ENCODE data around the gene ETV6. TPM values are rescaled to one million over a fixed set of nuclear protein-coding genes. Genes with fewer than 3 reads are reported as not detected.
A peak's percentile ranks its signal among the peaks of the same experiment; 100 is the strongest.

Gene ETV6
- total RNA-seq, 2 donors from 2014 or later: 45.9 to 49.0 TPM

DNA sequence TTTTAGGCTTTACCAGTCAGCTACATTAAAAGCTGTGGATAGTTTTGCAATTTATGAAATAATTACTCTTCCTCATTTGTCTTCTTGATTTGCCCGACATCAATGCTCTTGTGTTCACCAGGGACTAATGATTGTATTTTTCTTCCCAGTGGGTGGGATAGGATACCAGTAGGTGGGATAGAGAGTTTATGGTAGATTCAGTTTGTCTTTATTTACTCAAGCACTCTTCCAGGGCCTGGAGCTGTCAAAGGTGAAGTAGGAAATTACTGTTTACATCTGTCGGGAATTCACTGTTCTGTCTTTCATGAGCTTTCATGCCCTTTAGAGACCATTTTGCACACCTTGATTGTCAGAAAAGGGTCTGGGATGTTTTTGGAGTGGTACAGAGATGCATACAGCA, 36.6 kb downstream of the ETV6 start:
- H3K27ac Mint-ChIP-seq: no peak overlapping the region
- no peak for ATAC-seq (replicated peaks)
- H3K27me3 Mint-ChIP-seq: no peaks in the 10 kb centered on the region
- no peaks in the 10 kb centered on the region for H3K9me3 Mint-ChIP-seq
- no peak overlapping the region for H3K4me3 Mint-ChIP-seq
- H3K36me3 Mint-ChIP-seq (ENCODE audit: low read depth): peaks cover 25% of the 10 kb centered on the region
- peaks cover 41% of the 10 kb centered on the region for H3K4me1 Mint-ChIP-seq

DNA sequence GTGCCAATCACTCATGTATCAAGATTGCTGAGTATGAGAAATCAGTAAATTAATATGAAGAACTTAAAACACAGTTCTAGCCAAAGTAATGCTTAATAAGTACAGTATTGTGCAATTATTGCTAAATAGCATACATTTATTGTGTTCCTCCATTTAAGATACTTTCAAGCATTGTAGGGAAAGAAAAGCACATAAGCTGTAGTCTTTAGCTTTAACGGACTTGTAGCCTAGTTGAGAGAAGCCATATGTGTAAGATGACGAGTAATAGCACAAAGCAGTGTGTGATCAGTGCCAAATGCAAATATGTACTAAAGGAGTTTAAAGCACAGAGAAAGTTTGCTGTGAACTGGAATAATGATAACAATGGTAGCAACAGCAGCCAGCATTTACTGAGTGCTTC, 38.1 kb downstream of the ETV6 start:
- peaks cover 24% of the 10 kb centered on the region for H3K36me3 Mint-ChIP-seq (ENCODE audit: low read depth)
- H3K27me3 Mint-ChIP-seq: no peaks in the 10 kb centered on the region
- no peak overlapping the region for H3K27ac Mint-ChIP-seq
- H3K9me3 Mint-ChIP-seq: no peaks in the 10 kb centered on the region
- H3K4me3 Mint-ChIP-seq: no peak overlapping the region
- H3K4me1 Mint-ChIP-seq: peaks cover 41% of the 10 kb centered on the region
- no peak for ATAC-seq (replicated peaks)

GRCh38 chr12:11688379-11688778, 38.9 kb downstream of the ETV6 start:
- Mint-ChIP-seq H3K4me3 (no peak overlapping the region), H3K4me1 (peaks cover 40% of the 10 kb centered on the region), H3K9me3 (no peaks in the 10 kb centered on the region), H3K36me3 (ENCODE audit: low read depth) (peaks cover 26% of the 10 kb centered on the region), H3K27ac (peak overlapping the region; percentile 63), H3K27me3 (no peaks in the 10 kb centered on the region)
- ATAC-seq (replicated peaks): no peak

- Mint-ChIP-seq H3K36me3 (ENCODE audit: low read depth) (peaks cover 26% of the 10 kb centered on the region), H3K9me3 (no peaks in the 10 kb centered on the region), H3K27ac (peak overlapping the region; percentile 63), H3K4me3 (no peak overlapping the region), H3K27me3 (no peaks in the 10 kb centered on the region), H3K4me1 (peaks cover 40% of the 10 kb centered on the region)
- no peak for ATAC-seq (replicated peaks)
Measured at GRCh38 chr12:11688831-11689230, 39.4 kb downstream of the ETV6 start.

- peaks cover 21% of the 10 kb centered on the region for H3K36me3 Mint-ChIP-seq (ENCODE audit: low read depth)
- peaks cover 38% of the 10 kb centered on the region for H3K4me1 Mint-ChIP-seq
- ATAC-seq (replicated peaks): no peak
- no peak overlapping the region for H3K27ac Mint-ChIP-seq
- H3K4me3 Mint-ChIP-seq: no peak overlapping the region
- no peaks in the 10 kb centered on the region for H3K27me3 Mint-ChIP-seq
- H3K9me3 Mint-ChIP-seq: no peaks in the 10 kb centered on the region
Measured at GRCh38 chr12:11689591-11690186, 40.2 kb downstream of the ETV6 start.

DNA sequence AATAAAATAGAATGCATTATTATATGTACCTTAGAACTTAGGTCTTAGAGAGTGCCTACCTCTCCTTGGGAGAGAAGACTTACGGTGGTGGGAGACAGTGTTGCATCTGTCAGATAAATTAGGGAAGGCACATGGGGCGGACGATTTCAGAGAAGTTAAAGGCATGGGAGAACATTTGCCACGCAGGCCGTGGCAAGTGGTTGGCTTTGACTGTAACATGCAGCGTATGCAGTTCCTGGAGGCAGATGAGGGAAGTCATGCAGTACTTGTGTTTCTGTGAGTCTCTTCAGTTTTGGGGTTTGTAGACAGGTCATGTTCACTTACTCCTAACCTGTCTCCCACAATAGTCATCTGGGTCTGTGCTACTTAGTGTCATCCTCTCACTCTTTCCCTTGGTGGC, 43.6 kb downstream of the ETV6 start:
- H3K4me1 Mint-ChIP-seq: peaks cover 35% of the 10 kb centered on the region
- ATAC-seq (replicated peaks): no peak
- H3K9me3 Mint-ChIP-seq: no peaks in the 10 kb centered on the region
- no peak overlapping the region for H3K4me3 Mint-ChIP-seq
- no peaks in the 10 kb centered on the region for H3K27me3 Mint-ChIP-seq
- no peak overlapping the region for H3K27ac Mint-ChIP-seq
- H3K36me3 Mint-ChIP-seq (ENCODE audit: low read depth): peaks cover 7% of the 10 kb centered on the region

DNA sequence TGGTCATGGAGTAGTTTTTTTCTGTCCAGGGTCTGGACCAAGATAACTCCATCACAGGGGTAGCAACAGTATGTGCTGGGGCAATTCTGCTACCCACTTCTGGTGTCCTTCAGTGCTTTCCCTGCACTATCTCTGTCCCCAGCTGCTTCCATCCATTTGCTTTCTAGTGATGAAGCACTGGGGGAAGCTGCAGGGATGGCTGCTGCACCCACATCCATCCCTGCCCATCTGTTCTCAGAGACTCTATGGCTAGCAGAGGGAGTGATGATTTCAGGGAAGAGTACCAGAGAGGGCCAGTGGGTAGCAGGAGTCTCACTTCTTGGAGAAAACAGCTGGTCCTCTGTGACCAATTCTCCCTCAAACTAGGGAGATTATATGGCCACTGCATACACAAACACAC, 44.1 kb downstream of the ETV6 start:
- H3K4me3 Mint-ChIP-seq: no peak overlapping the region
- no peak overlapping the region for H3K27ac Mint-ChIP-seq
- no peaks in the 10 kb centered on the region for H3K27me3 Mint-ChIP-seq
- H3K9me3 Mint-ChIP-seq: no peaks in the 10 kb centered on the region
- H3K36me3 Mint-ChIP-seq (ENCODE audit: low read depth): peaks cover 7% of the 10 kb centered on the region
- no peak for ATAC-seq (replicated peaks)
- H3K4me1 Mint-ChIP-seq: peaks cover 35% of the 10 kb centered on the region

DNA sequence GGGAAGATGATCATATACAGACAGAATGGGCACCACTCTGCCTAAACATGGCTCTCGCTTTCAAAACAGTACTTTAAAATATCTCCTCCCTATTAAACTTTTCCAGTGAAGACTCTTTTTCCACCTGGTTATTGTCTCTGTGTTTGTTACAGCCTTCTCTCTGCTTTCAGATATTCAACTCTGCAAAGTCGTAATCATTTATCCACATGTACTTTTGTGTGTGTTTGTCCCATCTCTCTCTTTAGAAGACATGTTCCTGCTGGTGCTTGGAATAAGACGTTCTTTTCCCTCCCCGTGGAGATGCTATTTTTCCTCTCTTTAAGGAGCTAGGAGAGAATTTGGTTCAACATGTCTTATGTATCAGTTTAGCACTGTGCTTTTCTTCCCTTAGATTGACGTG, 45.1 kb downstream of the ETV6 start:
- no peak overlapping the region for H3K4me3 Mint-ChIP-seq
- no peaks in the 10 kb centered on the region for H3K9me3 Mint-ChIP-seq
- peaks cover 7% of the 10 kb centered on the region for H3K36me3 Mint-ChIP-seq (ENCODE audit: low read depth)
- no peak for ATAC-seq (replicated peaks)
- H3K4me1 Mint-ChIP-seq: peaks cover 30% of the 10 kb centered on the region
- no peak overlapping the region for H3K27ac Mint-ChIP-seq
- H3K27me3 Mint-ChIP-seq: no peaks in the 10 kb centered on the region

GRCh38 chr12:11695321-11695720, 45.8 kb downstream of the ETV6 start:
- H3K9me3 Mint-ChIP-seq: no peaks in the 10 kb centered on the region
- no peak overlapping the region for H3K4me3 Mint-ChIP-seq
- H3K4me1 Mint-ChIP-seq: peaks cover 29% of the 10 kb centered on the region
- H3K27me3 Mint-ChIP-seq: no peaks in the 10 kb centered on the region
- peaks cover 7% of the 10 kb centered on the region for H3K36me3 Mint-ChIP-seq (ENCODE audit: low read depth)
- H3K27ac Mint-ChIP-seq: no peak overlapping the region
- ATAC-seq (replicated peaks): no peak

DNA sequence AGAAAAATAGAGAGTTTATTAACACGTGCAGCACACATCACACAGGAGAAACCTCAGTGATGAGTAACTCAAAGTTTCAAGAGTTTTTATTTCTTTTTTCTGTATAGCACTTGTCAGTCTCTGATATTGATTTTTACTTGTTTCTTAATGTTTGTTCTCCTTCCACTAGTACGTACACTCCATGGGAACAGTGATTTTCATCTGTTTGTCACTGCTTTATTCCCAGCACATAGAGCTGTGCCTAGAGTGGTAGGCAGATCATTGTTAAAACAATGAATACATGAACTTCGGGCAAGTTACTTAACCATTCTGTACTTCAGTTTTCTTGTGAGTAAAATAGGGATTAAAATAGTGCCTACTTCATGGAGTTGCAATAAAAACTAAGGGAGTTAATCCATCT, 46.6 kb downstream of the ETV6 start:
- ATAC-seq (replicated peaks): no peak
- Mint-ChIP-seq H3K9me3 (no peaks in the 10 kb centered on the region), H3K27me3 (no peaks in the 10 kb centered on the region), H3K27ac (no peak overlapping the region), H3K4me3 (no peak overlapping the region), H3K36me3 (ENCODE audit: low read depth) (peaks cover 7% of the 10 kb centered on the region), H3K4me1 (peaks cover 34% of the 10 kb centered on the region)

- H3K36me3 Mint-ChIP-seq (ENCODE audit: low read depth): peaks cover 6% of the 10 kb centered on the region
- H3K27me3 Mint-ChIP-seq: no peaks in the 10 kb centered on the region
- ATAC-seq (replicated peaks): no peak
- H3K4me1 Mint-ChIP-seq: peaks cover 40% of the 10 kb centered on the region
- peak overlapping the region; percentile 56 for H3K27ac Mint-ChIP-seq
- H3K9me3 Mint-ChIP-seq: no peaks in the 10 kb centered on the region
- H3K4me3 Mint-ChIP-seq: peak overlapping the region; percentile 21
Measured at GRCh38 chr12:11697131-11697530, 47.7 kb downstream of the ETV6 start.

DNA sequence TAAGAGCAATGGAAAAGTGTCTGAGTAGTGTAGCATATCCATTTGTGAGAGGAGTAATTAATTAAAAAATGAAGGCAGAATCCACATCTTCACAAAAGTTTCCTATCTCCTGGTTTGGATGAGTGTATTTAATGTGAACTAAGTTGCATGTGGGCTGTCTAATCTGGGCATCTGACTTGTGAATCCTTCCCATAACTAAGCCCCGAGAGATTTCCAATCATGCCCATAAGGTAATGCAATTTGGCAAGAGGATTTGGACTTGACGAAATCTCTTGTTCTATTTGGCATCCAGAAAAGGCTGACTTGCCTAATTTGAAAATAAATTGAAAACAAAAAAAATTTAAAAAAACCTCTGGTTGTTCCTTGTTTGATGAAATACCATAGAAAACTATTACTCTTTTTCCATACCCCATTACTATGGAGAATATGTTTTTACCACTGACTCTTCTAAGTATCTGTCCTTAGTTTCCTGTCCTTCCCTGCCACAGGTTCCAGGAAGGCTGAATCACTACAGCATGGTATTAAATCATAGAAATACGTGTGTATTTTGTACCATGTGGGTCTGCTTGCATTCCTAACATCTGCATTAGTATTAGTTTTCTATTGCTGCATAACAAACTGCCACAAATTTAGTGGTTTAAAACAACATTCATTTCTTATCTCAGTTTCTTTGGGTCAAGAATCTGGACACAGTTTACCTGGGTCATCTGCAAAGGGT, 48.4 kb downstream of the ETV6 start:
- H3K36me3 Mint-ChIP-seq (ENCODE audit: low read depth): peaks cover 2% of the 10 kb centered on the region
- H3K27me3 Mint-ChIP-seq: no peaks in the 10 kb centered on the region
- no peaks in the 10 kb centered on the region for H3K9me3 Mint-ChIP-seq
- H3K4me1 Mint-ChIP-seq: peaks cover 40% of the 10 kb centered on the region
- peak overlapping the region; percentile 21 for H3K4me3 Mint-ChIP-seq
- peak; percentile 62 for ATAC-seq (replicated peaks)
- peak overlapping the region; percentile 56 for H3K27ac Mint-ChIP-seq

DNA sequence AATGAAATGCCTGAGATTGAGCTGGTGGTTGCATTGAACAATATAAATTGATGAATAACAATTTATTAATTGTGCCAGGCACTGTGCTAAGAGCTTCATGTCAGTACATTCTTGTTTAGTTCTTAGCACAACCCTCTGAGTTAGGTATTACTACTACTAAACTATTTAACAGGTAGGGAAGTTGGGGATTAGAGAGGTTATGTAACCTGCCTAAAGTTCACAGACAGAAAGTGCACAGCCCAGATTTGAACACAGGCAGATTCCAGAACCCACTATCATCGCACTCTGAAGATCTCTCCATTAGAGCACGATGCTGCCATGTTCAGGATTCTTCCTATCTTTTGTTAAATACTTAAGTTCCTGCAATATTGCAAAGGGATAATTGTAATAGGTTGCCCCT, 49.3 kb downstream of the ETV6 start:
- peaks cover 47% of the 10 kb centered on the region for H3K4me1 Mint-ChIP-seq
- H3K36me3 Mint-ChIP-seq (ENCODE audit: low read depth): peaks cover 11% of the 10 kb centered on the region
- no peaks in the 10 kb centered on the region for H3K9me3 Mint-ChIP-seq
- no peak for ATAC-seq (replicated peaks)
- no peak overlapping the region for H3K4me3 Mint-ChIP-seq
- peak overlapping the region; percentile 56 for H3K27ac Mint-ChIP-seq
- H3K27me3 Mint-ChIP-seq: no peaks in the 10 kb centered on the region

DNA sequence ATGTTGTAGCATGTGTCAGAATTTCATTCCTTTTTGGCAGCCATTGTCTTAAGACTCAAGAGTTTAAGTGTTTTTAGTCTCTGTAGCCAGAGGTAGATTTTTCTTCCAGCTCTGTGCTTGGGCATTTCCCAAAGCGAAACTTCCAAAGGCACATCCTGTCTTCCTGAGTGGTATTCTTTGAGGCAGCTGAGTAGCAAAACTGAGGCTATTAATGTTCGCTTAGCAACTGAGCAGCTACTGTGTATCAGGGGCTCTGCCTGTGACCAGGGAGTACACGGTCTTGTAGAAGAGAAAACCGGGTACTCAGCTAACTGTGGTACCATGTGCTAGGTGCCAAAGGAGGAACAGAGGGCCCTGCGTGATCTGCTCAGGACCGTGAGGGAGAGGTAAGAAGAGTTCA, 52.0 kb downstream of the ETV6 start:
- Mint-ChIP-seq H3K4me1 (peaks cover 48% of the 10 kb centered on the region), H3K4me3 (peak overlapping the region; percentile 74), H3K27ac (peak overlapping the region; percentile 2)

GRCh38 chr12:11702959-11703358, 53.5 kb downstream of the ETV6 start:
- no peaks in the 10 kb centered on the region for H3K9me3 Mint-ChIP-seq
- H3K27me3 Mint-ChIP-seq: no peaks in the 10 kb centered on the region
- peak overlapping the region; percentile 93 for H3K27ac Mint-ChIP-seq
- peaks cover 46% of the 10 kb centered on the region for H3K4me1 Mint-ChIP-seq
- peak overlapping the region; percentile 74 for H3K4me3 Mint-ChIP-seq
- peaks cover 20% of the 10 kb centered on the region for H3K36me3 Mint-ChIP-seq (ENCODE audit: low read depth)
- ATAC-seq (replicated peaks): peak; percentile 86

More for the DNA sequence above, 52.0 kb downstream of the ETV6 start:
- H3K27me3 Mint-ChIP-seq: no peaks in the 10 kb centered on the region
- ATAC-seq (replicated peaks): no peak
- no peaks in the 10 kb centered on the region for H3K9me3 Mint-ChIP-seq
- peaks cover 18% of the 10 kb centered on the region for H3K36me3 Mint-ChIP-seq (ENCODE audit: low read depth)
